K562 (cell line): Measurements from ENCODE around the gene RNF41. TPM values are rescaled to one million over a fixed set of nuclear protein-coding genes. Genes with fewer than 3 reads are reported as not detected.

Source experiments
- ATAC-seq: fragments of 200-7000 bp; cut with Tn5 transposase; 3 replicates; pipeline ENCODE4 v1.9.1; 2020; ENCODE audit warnings: moderate library complexity
- BruUV-seq: library from RNA; stranded (reverse); fragments of 400-500 nt; replicated peaks from 2 replicates; lab custom pipeline; 2021; lab: Mats Ljungman, UMichigan
- CTCF ChIA-PET: fragments of 300-600 bp; formaldehyde crosslinking; extraction: SDS; loops from one replicate; lab custom pipeline; 2021; ENCODE audit warnings: low intra/inter-chr PET ratio; lab: Yijun Ruan, JAX
- POLR2A ChIA-PET: fragments of 300-600, 350-650 bp; sonication (Branson Sonifier 250); formaldehyde crosslinking; extraction: SDS; loops from one replicate; lab custom pipeline; 2021; ENCODE audit warnings: antibody characterized with exemption, inconsistent platforms; lab: Yijun Ruan, JAX
- DNase-seq, 4 experiments: peaks; one replicate each; pipeline versions ENCODE4 v3.0.0 to v3.0.0-alpha.2; 2011 to 2018; ENCODE audit warnings: low spot score in 3 of 4, mixed read lengths in 3 of 4; ENCODE audit errors: extremely low read depth in 1 of 4
- FAIRE-seq: peaks from 2 replicates; lab custom pipeline; 2011; peaks lifted over from hg19 to GRCh38; lab: Jason Lieb, UNC
- H2AFZ ChIP-seq: 2 replicates; pipeline ENCODE4 v1.6.0; 2011; ENCODE audit warnings: low read depth, low read length, control low read depth, inconsistent platforms
- H3K27ac ChIP-seq: fragments of 200-600 bp; 3 replicates; pipeline ENCODE4 v1.8.0; 2011; ENCODE audit warnings: low read depth, mild to moderate bottlenecking, control low read depth, inconsistent platforms, low read length, moderate library complexity, mixed read lengths; ENCODE audit errors: extremely low read depth
- H3K27me3 ChIP-seq, 2 experiments: fragments of 300-600 bp in 1 of 2; 2 replicates in 1 of 2; 3 replicates in 1 of 2; pipeline versions ENCODE4 v1.6.0 to v1.8.0; 2011; ENCODE audit warnings: inconsistent platforms in 2 of 2, low read length in 2 of 2, mild to moderate bottlenecking in 1 of 2, mixed read lengths in 1 of 2, moderate library complexity in 1 of 2; ENCODE audit not compliant: control insufficient read depth in 2 of 2, insufficient read depth in 2 of 2
- H3K36me3 ChIP-seq: fragments of 300-600 bp; 3 replicates; pipeline ENCODE4 v1.8.0; 2011; ENCODE audit warnings: mild to moderate bottlenecking, low read length, inconsistent platforms; ENCODE audit not compliant: control insufficient read depth, insufficient read depth
- H3K4me1 ChIP-seq, 2 experiments: fragments of 200-600 bp in 1 of 2; replicated peaks in 1 of 2; 2 replicates in 1 of 2; 3 replicates in 1 of 2; pipeline versions ENCODE4 v1.5.1 to v1.8.0; 2011; ENCODE audit warnings: inconsistent platforms in 2 of 2, low read length in 2 of 2, mild to moderate bottlenecking in 1 of 2, mixed read lengths in 1 of 2, moderate library complexity in 1 of 2; ENCODE audit not compliant: control insufficient read depth in 2 of 2, insufficient read depth in 2 of 2
- H3K4me2 ChIP-seq: 2 replicates; pipeline ENCODE4 v1.6.1; 2011; ENCODE audit warnings: low read length, control low read depth, inconsistent platforms, mixed read lengths; ENCODE audit not compliant: insufficient read depth
- H3K4me3 ChIP-seq: fragments of 200-600 bp; sonication (generic), shearing (Covaris generic); 2 replicates; pipeline ENCODE4 v1.5.1; 2016; ENCODE audit warnings: control low read depth, inconsistent platforms
- H3K79me2 ChIP-seq: fragments of 200-600 bp; 3 replicates; pipeline ENCODE4 v1.8.0; 2011; ENCODE audit warnings: low read length, inconsistent platforms; ENCODE audit not compliant: control insufficient read depth, insufficient read depth
- H3K9ac ChIP-seq, 2 experiments: 2 replicates each; pipeline versions ENCODE4 v1.6.0 to v1.6.1; 2011; ENCODE audit warnings: low read depth in 2 of 2, low read length in 2 of 2, control low read depth in 1 of 2, inconsistent platforms in 1 of 2, mild to moderate bottlenecking in 1 of 2, mixed read lengths in 1 of 2; ENCODE audit not compliant: insufficient read depth in 1 of 2
- H3K9me1 ChIP-seq: one replicate; pipeline ENCODE4 v1.6.0; 2011; ENCODE audit warnings: inconsistent platforms, mild to moderate bottlenecking, low read length, moderate library complexity; ENCODE audit not compliant: control insufficient read depth, insufficient read depth
- H3K9me3 ChIP-seq: replicated peaks from 2 replicates; pipeline ENCODE4 v1.5.1; 2011; ENCODE audit warnings: low read depth, low read length, inconsistent platforms; ENCODE audit not compliant: control insufficient read depth, insufficient read depth
- H4K20me1 ChIP-seq: replicated peaks from 2 replicates; pipeline ENCODE4 v1.6.1; 2011; ENCODE audit warnings: low read length, inconsistent platforms, mixed read lengths; ENCODE audit not compliant: control insufficient read depth, insufficient read depth
- E2F8 ChIP-seq: fragments of 450-650 bp; IDR thresholded peaks from 2 replicates; pipeline ENCODE4 v1.7.1; 2018; ENCODE audit warnings: mild to moderate bottlenecking, low read depth; ENCODE audit not compliant: partially characterized antibody
- ESRRB ChIP-seq: fragments of 250-450 bp; sonication (Bioruptor Pico); IDR thresholded peaks from 2 replicates; pipeline ENCODE4 v1.5.0; 2020; ENCODE audit warnings: mild to moderate bottlenecking, moderate library complexity, borderline replicate concordance
- NFYB ChIP-seq: IDR thresholded peaks from 2 replicates; pipeline ENCODE4 v1.6.1; 2011; ENCODE audit warnings: mild to moderate bottlenecking, moderate library complexity; ENCODE audit not compliant: insufficient read length; ENCODE audit errors: extremely low read depth
- NKRF ChIP-seq: fragments of 450-650 bp; IDR thresholded peaks from 2 replicates; pipeline ENCODE4 v1.6.1; 2016; ENCODE audit warnings: borderline replicate concordance
- RNF219 ChIP-seq: fragments of 250-450 bp; sonication (Bioruptor Pico); IDR thresholded peaks from 2 replicates; pipeline ENCODE4 v1.5.0; 2022; ENCODE audit warnings: mild to moderate bottlenecking
- SFPQ ChIP-seq: fragments of 200-400 bp; formaldehyde crosslinking; IDR thresholded peaks from 2 replicates; pipeline ENCODE4 v1.6.1; 2017; ENCODE audit warnings: mild to moderate bottlenecking, low read depth, low read length, moderate library complexity
- SIN3A ChIP-seq, 2 experiments: fragments of 150-350 bp in 1 of 2; IDR thresholded peaks; 2 replicates each; pipeline ENCODE4 v1.6.1; 2011 to 2016; ENCODE audit warnings: borderline replicate concordance in 2 of 2, low read depth in 2 of 2, low read length in 2 of 2, mild to moderate bottlenecking in 2 of 2, moderate library complexity in 2 of 2; ENCODE audit not compliant: control insufficient read depth in 1 of 2
- SREBF1 ChIP-seq: fragments of 150-350 bp; IDR thresholded peaks from 2 replicates; pipeline ENCODE4 v1.6.1; 2014; ENCODE audit warnings: antibody characterized with exemption, low read depth, low read length, borderline replicate concordance
- ZFP36 ChIP-seq: fragments of 150-350 bp; IDR thresholded peaks from 2 replicates; pipeline ENCODE4 v1.6.1; 2018; ENCODE audit warnings: low read length, low read depth; ENCODE audit not compliant: partially characterized antibody
- ZNF239 ChIP-seq: fragments of 250-450 bp; sonication (Bioruptor Pico); IDR thresholded peaks from 2 replicates; pipeline ENCODE4 v1.4.0; 2020; ENCODE audit warnings: mild to moderate bottlenecking
- WGBS: fragments of 100-300 bp; shearing (Covaris generic); methylation state at CpG from one replicate; pipeline ENCODE4 v1.1.6; 2016; ENCODE audit warnings: low coverage, mixed read lengths; ENCODE audit not compliant: insufficient coverage; ENCODE audit errors: missing lambda C conversion rate; 5-methylcytosine and 5-hydroxymethylcytosine counted together
- in situ Hi-C: fragments of 300-500 bp; cut with MboI; formaldehyde crosslinking; loops from 4 replicates; pipeline ENCODE4 v1.15.0; 2018; ENCODE audit warnings: inconsistent platforms, mixed read lengths
- intact Hi-C: fragments of 100-400 bp; cut with micrococcal nuclease; formaldehyde crosslinking; loops from 2 replicates; pipeline ENCODE4 v1.14.2; 2022
- polyA plus RNA-seq, 8 experiments: library from polyadenylated mRNA; depleted of rRNA in 4 of 8; stranded (reverse) in 5 of 8; unstranded in 3 of 8; fragments of >200 nt; fragmentation: Nextera tagmentation in 2 of 8; fragmentation: Illumina TruSeq in 1 of 8; extraction: Ambion mirVana in 2 of 8; extraction: Trizol in 1 of 8; gene quantifications; 2 replicates each; pipeline versions ENCODE4 v1.2.1 to v1.2.3, GENCODE V29; 2011 to 2014; ENCODE audit warnings: inconsistent platforms in 1 of 8, missing spikeins in 1 of 8
- total RNA-seq, 7 experiments: library from RNA; depleted of rRNA in 6 of 7; stranded (reverse); fragments of >200 nt in 6 of 7; fragmentation: Illumina TruSeq in 2 of 7; extraction: Trizol in 2 of 7; gene quantifications; 2 replicates each; pipeline versions ENCODE4 v1.2.1 to v1.2.3, GENCODE V29; 2011 to 2021; ENCODE audit warnings: low replicate concordance in 1 of 7

Gene RNF41
- total and polyA plus RNA-seq, 9 of the 15 experiments (the other 6 are each of a cell fraction or from before 2014, with no cell fraction given): 28.2 to 46.8 (median 33.8) TPM

GRCh38 chr12:56261503-56262232 lies 39.9 kb upstream of the RNF41 start:
- H3K9me3 ChIP-seq: no peaks in the 10 kb centered on the region
- H3K79me2 ChIP-seq: peaks cover 14% of the 10 kb centered on the region
- H3K27me3 ChIP-seq: no peaks in the 10 kb centered on the region
- no peak overlapping the region for H3K4me3 ChIP-seq
- CTCF ChIA-PET: interaction anchor here (0.9 kb wide), 1 partner anchor 56 kb away, joined by 7 read pairs; no protein-coding TSS in a partner anchor
- ATAC-seq (no peak), FAIRE-seq (peak; percentile 57), DNase-seq (peak in 1 of 4 experiments; percentile 25)
- POLR2A ChIA-PET: interaction anchor here (0.7 to 1.2 kb wide), 2 partner anchors 9 kb away, joined by 3 to 4 read pairs; no protein-coding TSS in a partner anchor
- H3K9ac ChIP-seq: no peak overlapping the region
- in situ Hi-C loops (no loop called here), intact Hi-C loops (loop anchor here (2.0 kb wide), 1 partner anchor 69 kb away; no protein-coding TSS in a partner anchor)
- BruUV-seq: no TSS peak
- H3K4me2 ChIP-seq: no peak overlapping the region
- no peak overlapping the region for H2AFZ ChIP-seq
- H3K27ac ChIP-seq: no peak overlapping the region
- H3K36me3 ChIP-seq: peaks cover 5% of the 10 kb centered on the region; the same call in 2 of the 3 replicates
- peaks cover 6% of the 10 kb centered on the region for H4K20me1 ChIP-seq
- peaks cover 17 to 25% of the 10 kb centered on the region in 2 experiments; a peak in 4 of 5 replicates for H3K4me1 ChIP-seq
- no peaks in the 10 kb centered on the region for H3K9me1 ChIP-seq
- 53% methylated on average over 5 of the region's 5 CpGs for WGBS
- no peak for TF ChIP-seq E2F8
- no peak for TF ChIP-seq ZNF239 (CRISPR knock-in tag)
- no peak for TF ChIP-seq NFYB
- TF ChIP-seq SREBF1: no peak
- no peak for TF ChIP-seq SIN3A (IDR thresholded peaks at IDR 0.05; ENCODE audit: borderline replicate concordance in 2 of 2, control insufficient read depth in 1 of 2, low read depth in 2 of 2, low read length in 2 of 2)
- no peak for TF ChIP-seq NKRF
- TF ChIP-seq ESRRB: no peak
- no peak for TF ChIP-seq SFPQ
- no peak for TF ChIP-seq RNF219 (CRISPR knock-in tag)
- TF ChIP-seq ZFP36: peak; percentile 95
